ENCODE measurements around the gene CACNA1G. TPM values are rescaled to one million over a fixed set of nuclear protein-coding genes. Genes with fewer than 3 reads are reported as not detected.

Gene CACNA1G
- total RNA-seq, 6 donors from 2014 or later: under 0.01 to 0.37 (median 0.11) TPM; not detected in 2

- no peak overlapping the region for H3K27ac ChIP-seq
- peaks cover 10 to 16% (median 12%) of the 10 kb centered on the region in 4 donors for H3K4me1 ChIP-seq
- H3K27me3 ChIP-seq: no peaks in the 10 kb centered on the region
- ATAC-seq (ENCODE audit: low FRiP score in 2 of 2): no peak
- TF ChIP-seq POLR2A (IDR thresholded peaks at IDR 0.05) (no peak), POLR2AphosphoS5 (IDR thresholded peaks at IDR 0.05) (no peak), EP300 (IDR thresholded peaks at IDR 0.05) (no peak)
- TF ChIP-seq, protein P1, sequence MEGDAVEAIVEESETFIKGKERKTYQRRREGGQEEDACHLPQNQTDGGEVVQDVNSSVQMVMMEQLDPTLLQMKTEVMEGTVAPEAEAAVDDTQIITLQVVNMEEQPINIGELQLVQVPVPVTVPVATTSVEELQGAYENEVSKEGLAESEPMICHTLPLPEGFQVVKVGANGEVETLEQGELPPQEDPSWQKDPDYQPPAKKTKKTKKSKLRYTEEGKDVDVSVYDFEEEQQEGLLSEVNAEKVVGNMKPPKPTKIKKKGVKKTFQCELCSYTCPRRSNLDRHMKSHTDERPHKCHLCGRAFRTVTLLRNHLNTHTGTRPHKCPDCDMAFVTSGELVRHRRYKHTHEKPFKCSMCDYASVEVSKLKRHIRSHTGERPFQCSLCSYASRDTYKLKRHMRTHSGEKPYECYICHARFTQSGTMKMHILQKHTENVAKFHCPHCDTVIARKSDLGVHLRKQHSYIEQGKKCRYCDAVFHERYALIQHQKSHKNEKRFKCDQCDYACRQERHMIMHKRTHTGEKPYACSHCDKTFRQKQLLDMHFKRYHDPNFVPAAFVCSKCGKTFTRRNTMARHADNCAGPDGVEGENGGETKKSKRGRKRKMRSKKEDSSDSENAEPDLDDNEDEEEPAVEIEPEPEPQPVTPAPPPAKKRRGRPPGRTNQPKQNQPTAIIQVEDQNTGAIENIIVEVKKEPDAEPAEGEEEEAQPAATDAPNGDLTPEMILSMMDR (IDR thresholded peaks at IDR 0.05): no peak
- no peak for DNase-seq
- 95 to 96% methylated on average over 3 of the region's 3 CpGs for whole genome bisulfite sequencing, 2 donors
- H3K36me3 ChIP-seq: no peaks in the 10 kb centered on the region
- H3K9me3 ChIP-seq: no peaks in the 10 kb centered on the region
- no peak overlapping the region for H3K4me3 ChIP-seq
Measured at GRCh38 chr17:50645748-50646682, 85.5 kb downstream of the CACNA1G start.

DNA sequence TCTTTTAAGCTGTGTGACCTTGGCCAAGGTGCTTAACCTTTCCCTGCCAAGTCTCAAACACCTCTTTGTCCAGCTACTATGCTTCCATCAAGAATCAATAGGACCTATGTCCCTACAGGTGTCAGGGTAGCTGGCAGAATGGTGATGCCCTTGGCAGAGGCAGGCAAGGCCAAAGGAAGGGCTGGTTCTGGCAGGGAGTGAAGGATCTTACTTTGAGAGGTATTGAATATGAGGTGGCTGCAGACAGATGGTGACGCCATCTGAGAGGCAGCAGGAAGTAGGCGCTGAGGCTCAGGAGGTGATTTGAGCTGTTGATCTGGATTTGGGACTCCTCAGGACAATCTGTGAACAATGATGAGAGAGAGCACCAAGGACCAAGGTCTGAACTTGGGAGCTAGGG is 86.7 kb downstream of the CACNA1G start:
- WGBS, 2 donors: 79 to 87% methylated on average over 2 of the region's 2 CpGs
- DNase-seq: no peak

GRCh38 chr17:50649042-50649908 is 88.8 kb downstream of the CACNA1G start:
- no peaks in the 10 kb centered on the region for H3K36me3 ChIP-seq
- H3K9me3 ChIP-seq: peaks cover 0 to 3% (median 0%) of the 10 kb centered on the region in 4 donors
- no peak overlapping the region for H3K27ac ChIP-seq
- H3K27me3 ChIP-seq: no peaks in the 10 kb centered on the region
- DNase-seq (no peak), ATAC-seq (ENCODE audit: low FRiP score in 2 of 2) (no peak)
- no peak overlapping the region for H3K4me3 ChIP-seq
- TF ChIP-seq POLR2A (IDR thresholded peaks at IDR 0.05) (no peak), POLR2AphosphoS5 (IDR thresholded peaks at IDR 0.05) (no peak), EP300 (IDR thresholded peaks at IDR 0.05) (no peak)
- TF ChIP-seq, protein P1 (IDR thresholded peaks at IDR 0.05): no peak
- 78 to 84% methylated on average over 7 of the region's 7 CpGs for WGBS, 2 donors
- H3K4me1 ChIP-seq: no peaks in the 10 kb centered on the region

More for the DNA sequence above, 86.7 kb downstream of the CACNA1G start:
- Histone ChIP-seq H3K36me3 (no peaks in the 10 kb centered on the region), H3K27ac (no peak overlapping the region), H3K4me1 (peaks cover 0 to 5% (median 1%) of the 10 kb centered on the region in 4 donors), H3K27me3 (no peaks in the 10 kb centered on the region), H3K9me3 (no peaks in the 10 kb centered on the region), H3K4me3 (no peak overlapping the region)
- TF ChIP-seq POLR2AphosphoS5 (IDR thresholded peaks at IDR 0.05) (no peak), POLR2A (IDR thresholded peaks at IDR 0.05) (no peak), EP300 (IDR thresholded peaks at IDR 0.05) (no peak)
- TF ChIP-seq, protein P1 (IDR thresholded peaks at IDR 0.05): no peak
- ATAC-seq (ENCODE audit: low FRiP score in 2 of 2): no peak

- ATAC-seq (ENCODE audit: low FRiP score in 2 of 2) (no peak), DNase-seq (no peak)
- Histone ChIP-seq H3K27me3 (no peaks in the 10 kb centered on the region), H3K9me3 (peaks cover 0 to 3% (median 0%) of the 10 kb centered on the region in 4 donors), H3K36me3 (no peaks in the 10 kb centered on the region), H3K27ac (no peak overlapping the region), H3K4me1 (no peaks in the 10 kb centered on the region), H3K4me3 (no peak overlapping the region)
- TF ChIP-seq, protein P1 (IDR thresholded peaks at IDR 0.05): no peak
- no peak for TF ChIP-seq POLR2A (IDR thresholded peaks at IDR 0.05)
- no peak for TF ChIP-seq POLR2AphosphoS5 (IDR thresholded peaks at IDR 0.05)
- TF ChIP-seq EP300 (IDR thresholded peaks at IDR 0.05): no peak
- 100% methylated on average over 2 of the region's 2 CpGs for WGBS, 2 donors
Measured at GRCh38 chr17:50651661-50652060, 91.1 kb downstream of the CACNA1G start.
